ENCODE measurements around the gene LBP.

The LBP gene

GRCh38 chr20:38307371-38308046, 38.8 kb upstream of the LBP start (continued):
- TF ChIP-seq, protein P1, sequence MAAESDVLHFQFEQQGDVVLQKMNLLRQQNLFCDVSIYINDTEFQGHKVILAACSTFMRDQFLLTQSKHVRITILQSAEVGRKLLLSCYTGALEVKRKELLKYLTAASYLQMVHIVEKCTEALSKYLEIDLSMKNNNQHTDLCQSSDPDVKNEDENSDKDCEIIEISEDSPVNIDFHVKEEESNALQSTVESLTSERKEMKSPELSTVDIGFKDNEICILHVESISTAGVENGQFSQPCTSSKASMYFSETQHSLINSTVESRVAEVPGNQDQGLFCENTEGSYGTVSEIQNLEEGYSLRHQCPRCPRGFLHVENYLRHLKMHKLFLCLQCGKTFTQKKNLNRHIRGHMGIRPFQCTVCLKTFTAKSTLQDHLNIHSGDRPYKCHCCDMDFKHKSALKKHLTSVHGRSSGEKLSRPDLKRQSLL (tag by site-specific recombination; IDR thresholded peaks at IDR 0.05), result no peak
- TF ChIP-seq, protein P2, sequence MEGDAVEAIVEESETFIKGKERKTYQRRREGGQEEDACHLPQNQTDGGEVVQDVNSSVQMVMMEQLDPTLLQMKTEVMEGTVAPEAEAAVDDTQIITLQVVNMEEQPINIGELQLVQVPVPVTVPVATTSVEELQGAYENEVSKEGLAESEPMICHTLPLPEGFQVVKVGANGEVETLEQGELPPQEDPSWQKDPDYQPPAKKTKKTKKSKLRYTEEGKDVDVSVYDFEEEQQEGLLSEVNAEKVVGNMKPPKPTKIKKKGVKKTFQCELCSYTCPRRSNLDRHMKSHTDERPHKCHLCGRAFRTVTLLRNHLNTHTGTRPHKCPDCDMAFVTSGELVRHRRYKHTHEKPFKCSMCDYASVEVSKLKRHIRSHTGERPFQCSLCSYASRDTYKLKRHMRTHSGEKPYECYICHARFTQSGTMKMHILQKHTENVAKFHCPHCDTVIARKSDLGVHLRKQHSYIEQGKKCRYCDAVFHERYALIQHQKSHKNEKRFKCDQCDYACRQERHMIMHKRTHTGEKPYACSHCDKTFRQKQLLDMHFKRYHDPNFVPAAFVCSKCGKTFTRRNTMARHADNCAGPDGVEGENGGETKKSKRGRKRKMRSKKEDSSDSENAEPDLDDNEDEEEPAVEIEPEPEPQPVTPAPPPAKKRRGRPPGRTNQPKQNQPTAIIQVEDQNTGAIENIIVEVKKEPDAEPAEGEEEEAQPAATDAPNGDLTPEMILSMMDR (tag by site-specific recombination; IDR thresholded peaks at IDR 0.05), result no peak
- TF ChIP-seq GLIS1 (tag by site-specific recombination; IDR thresholded peaks at IDR 0.05) (no peak), ZNF274 (IDR thresholded peaks at IDR 0.05; ENCODE audit: low read length) (no peak), ZNF274 (tag by site-specific recombination; IDR thresholded peaks at IDR 0.05; ENCODE audit: borderline replicate concordance) (no peak), HOXC10 (CRISPR knock-in tag; IDR thresholded peaks at IDR 0.05) (no peak), ZNF202 (tag by site-specific recombination; IDR thresholded peaks at IDR 0.05; ENCODE audit: borderline replicate concordance) (no peak), SP2 (tag by site-specific recombination; IDR thresholded peaks at IDR 0.05) (no peak), ZNF558 (tag by site-specific recombination; IDR thresholded peaks at IDR 0.05) (no peak)

DNA sequence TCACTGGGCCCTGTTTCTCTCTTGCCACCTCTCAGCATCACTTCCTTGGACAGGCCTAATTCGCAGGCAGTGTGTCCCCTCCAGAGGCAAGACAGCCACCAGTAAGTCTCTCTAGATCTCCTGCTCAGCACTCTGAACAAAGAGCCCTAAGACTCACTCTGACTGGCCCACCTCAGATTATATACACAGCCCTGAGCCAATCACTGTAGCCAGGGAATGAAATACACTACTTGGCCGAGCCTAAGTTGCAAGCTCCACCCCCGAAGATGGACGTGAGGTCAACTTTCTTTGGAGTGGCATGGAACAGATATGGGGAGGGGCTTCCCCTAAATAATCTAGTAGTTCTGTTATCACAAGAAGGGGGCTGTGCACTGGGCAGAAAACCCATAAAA, 38.2 kb upstream of the LBP start:
- no peak overlapping the region for H3K4me3 ChIP-seq (ENCODE audit: low read depth, low read length)
- CTCF ChIA-PET, result interaction anchor here (1.2 kb wide), 1 partner anchor 14 kb away, joined by 3 read pairs; no protein-coding TSS in a partner anchor
- H3K9me3 ChIP-seq (ENCODE audit: control insufficient read depth, insufficient read depth, low read depth, low read length), result no peaks in the 10 kb centered on the region
- POLR2A ChIA-PET, result no interaction called here
- no peak overlapping the region for H3K27ac ChIP-seq (ENCODE audit: extremely low read depth, low read depth, low read length)
- no peaks in the 10 kb centered on the region for H3K4me1 ChIP-seq (ENCODE audit: control insufficient read depth, insufficient read depth, low read length)
- no peaks in the 10 kb centered on the region for H3K36me3 ChIP-seq (ENCODE audit: control insufficient read depth in 2 of 2, insufficient read depth in 1 of 2, low read length in 2 of 2)
- TF ChIP-seq ZNF580 (tag by site-specific recombination; IDR thresholded peaks at IDR 0.05) (no peak), GLI4 (tag by site-specific recombination; IDR thresholded peaks at IDR 0.05) (no peak), ZNF16 (tag by site-specific recombination; IDR thresholded peaks at IDR 0.05; ENCODE audit: low read depth) (no peak), ZNF362 (tag by site-specific recombination; IDR thresholded peaks at IDR 0.05) (no peak), ZNF585B (tag by site-specific recombination; IDR thresholded peaks at IDR 0.05) (no peak), PRDM6 (tag by site-specific recombination; IDR thresholded peaks at IDR 0.05) (no peak), ZXDB (tag by site-specific recombination; IDR thresholded peaks at IDR 0.05) (no peak), ZBTB1 (tag by site-specific recombination; IDR thresholded peaks at IDR 0.05) (no peak), ZNF664 (tag by site-specific recombination; IDR thresholded peaks at IDR 0.05) (no peak), ZNF2 (tag by site-specific recombination; IDR thresholded peaks at IDR 0.05) (no peak), ZNF623 (tag by site-specific recombination; IDR thresholded peaks at IDR 0.05) (no peak), ZNF350 (tag by site-specific recombination; IDR thresholded peaks at IDR 0.05) (no peak), ZNF214 (tag by site-specific recombination; IDR thresholded peaks at IDR 0.05; ENCODE audit: borderline replicate concordance) (no peak)
- TF ChIP-seq, protein P3, sequence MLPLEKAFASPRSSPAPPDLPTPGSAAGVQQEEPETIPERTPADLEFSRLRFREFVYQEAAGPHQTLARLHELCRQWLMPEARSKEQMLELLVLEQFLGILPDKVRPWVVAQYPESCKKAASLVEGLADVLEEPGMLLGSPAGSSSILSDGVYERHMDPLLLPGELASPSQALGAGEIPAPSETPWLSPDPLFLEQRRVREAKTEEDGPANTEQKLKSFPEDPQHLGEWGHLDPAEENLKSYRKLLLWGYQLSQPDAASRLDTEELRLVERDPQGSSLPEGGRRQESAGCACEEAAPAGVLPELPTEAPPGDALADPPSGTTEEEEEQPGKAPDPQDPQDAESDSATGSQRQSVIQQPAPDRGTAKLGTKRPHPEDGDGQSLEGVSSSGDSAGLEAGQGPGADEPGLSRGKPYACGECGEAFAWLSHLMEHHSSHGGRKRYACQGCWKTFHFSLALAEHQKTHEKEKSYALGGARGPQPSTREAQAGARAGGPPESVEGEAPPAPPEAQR (tag by site-specific recombination; IDR thresholded peaks at IDR 0.05), result no peak
- TF ChIP-seq, protein P4, sequence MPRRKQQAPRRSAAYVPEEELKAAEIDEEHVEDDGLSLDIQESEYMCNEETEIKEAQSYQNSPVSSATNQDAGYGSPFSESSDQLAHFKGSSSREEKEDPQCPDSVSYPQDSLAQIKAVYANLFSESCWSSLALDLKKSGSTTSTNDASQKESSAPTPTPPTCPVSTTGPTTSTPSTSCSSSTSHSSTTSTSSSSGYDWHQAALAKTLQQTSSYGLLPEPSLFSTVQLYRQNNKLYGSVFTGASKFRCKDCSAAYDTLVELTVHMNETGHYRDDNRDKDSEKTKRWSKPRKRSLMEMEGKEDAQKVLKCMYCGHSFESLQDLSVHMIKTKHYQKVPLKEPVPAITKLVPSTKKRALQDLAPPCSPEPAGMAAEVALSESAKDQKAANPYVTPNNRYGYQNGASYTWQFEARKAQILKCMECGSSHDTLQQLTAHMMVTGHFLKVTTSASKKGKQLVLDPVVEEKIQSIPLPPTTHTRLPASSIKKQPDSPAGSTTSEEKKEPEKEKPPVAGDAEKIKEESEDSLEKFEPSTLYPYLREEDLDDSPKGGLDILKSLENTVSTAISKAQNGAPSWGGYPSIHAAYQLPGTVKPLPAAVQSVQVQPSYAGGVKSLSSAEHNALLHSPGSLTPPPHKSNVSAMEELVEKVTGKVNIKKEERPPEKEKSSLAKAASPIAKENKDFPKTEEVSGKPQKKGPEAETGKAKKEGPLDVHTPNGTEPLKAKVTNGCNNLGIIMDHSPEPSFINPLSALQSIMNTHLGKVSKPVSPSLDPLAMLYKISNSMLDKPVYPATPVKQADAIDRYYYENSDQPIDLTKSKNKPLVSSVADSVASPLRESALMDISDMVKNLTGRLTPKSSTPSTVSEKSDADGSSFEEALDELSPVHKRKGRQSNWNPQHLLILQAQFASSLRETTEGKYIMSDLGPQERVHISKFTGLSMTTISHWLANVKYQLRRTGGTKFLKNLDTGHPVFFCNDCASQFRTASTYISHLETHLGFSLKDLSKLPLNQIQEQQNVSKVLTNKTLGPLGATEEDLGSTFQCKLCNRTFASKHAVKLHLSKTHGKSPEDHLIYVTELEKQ (tag by site-specific recombination; IDR thresholded peaks at IDR 0.05; ENCODE audit: borderline replicate concordance), result no peak
- TF ChIP-seq, protein P1 (tag by site-specific recombination; IDR thresholded peaks at IDR 0.05), result no peak
